Smooth muscle cell (in vitro differentiated cells): ENCODE results near the gene RNF148. TPM values are rescaled to one million over a fixed set of nuclear protein-coding genes. Genes with fewer than 3 reads are reported as not detected.

ENCODE experiments used
- DNase-seq: peaks from one replicate; lab custom pipeline; 2025; ENCODE audit not compliant: unreplicated experiment; lab: John Stamatoyannopoulos, UW
- H2AFZ ChIP-seq: fragments of 200-600 bp; sonication (generic); 2 replicates; pipeline ENCODE4 v1.6.0; 2016; ENCODE audit warnings: antibody characterized with exemption, low read depth, mild to moderate bottlenecking
- H3F3A ChIP-seq: fragments of 200-600 bp; sonication (generic); 2 replicates; pipeline ENCODE4 v1.6.0; 2017; ENCODE audit warnings: antibody characterized with exemption, low read depth
- H3K27ac ChIP-seq: fragments of 200-600 bp; sonication (generic); 2 replicates; pipeline ENCODE4 v1.5.1; 2016; ENCODE audit warnings: low read depth, mild to moderate bottlenecking
- H3K27me3 ChIP-seq: fragments of 200-600 bp; sonication (generic); 2 replicates; pipeline ENCODE4 v1.6.1; 2016; ENCODE audit warnings: low read depth, mild to moderate bottlenecking
- H3K36me3 ChIP-seq: fragments of 200-600 bp; sonication (generic); 2 replicates; pipeline ENCODE4 v1.5.1; 2016; ENCODE audit warnings: low read depth
- H3K4me1 ChIP-seq: fragments of 200-600 bp; sonication (generic); 2 replicates; pipeline ENCODE4 v1.5.1; 2016; ENCODE audit warnings: low read depth
- H3K4me2 ChIP-seq: fragments of 200-600 bp; sonication (generic); 2 replicates; pipeline ENCODE4 v1.6.0; 2016; ENCODE audit warnings: mild to moderate bottlenecking
- H3K4me3 ChIP-seq: fragments of 200-600 bp; sonication (generic); 2 replicates; pipeline ENCODE4 v1.5.1; 2016; ENCODE audit warnings: mild to moderate bottlenecking
- H3K79me2 ChIP-seq: fragments of 200-600 bp; sonication (generic); 2 replicates; pipeline ENCODE4 v1.6.0; 2016; ENCODE audit warnings: low read depth, mild to moderate bottlenecking
- H3K9ac ChIP-seq: fragments of 200-600 bp; sonication (generic); 2 replicates; pipeline ENCODE4 v1.6.0; 2016; ENCODE audit warnings: low read depth
- H3K9me3 ChIP-seq: fragments of 200-600 bp; sonication (generic); replicated peaks from 2 replicates; pipeline ENCODE4 v1.5.1; 2016; ENCODE audit warnings: low read depth
- H4K20me1 ChIP-seq: fragments of 200-600 bp; sonication (generic); 2 replicates; pipeline ENCODE4 v1.6.0; 2016; ENCODE audit warnings: low read depth
- CTCF ChIP-seq: fragments of 200-600 bp; sonication (generic); IDR thresholded peaks from 2 replicates; pipeline ENCODE4 v1.5.1; 2017; ENCODE audit warnings: borderline replicate concordance, mild to moderate bottlenecking, antibody characterized with exemption; ENCODE audit not compliant: insufficient read depth, poor library complexity, severe bottlenecking
- WGBS: methylation state at CpG from one replicate; pipeline ENCODE4 v1.1.7; 2016; ENCODE audit warnings: low lambda C conversion rate; 5-methylcytosine and 5-hydroxymethylcytosine counted together
- polyA plus RNA-seq: library from polyadenylated mRNA; unstranded; fragments of >200 nt; fragmentation: Nextera tagmentation; extraction: Ambion mirVana; gene quantifications from 2 replicates; pipeline ENCODE4 v1.2.1, GENCODE V29; 2016
- total RNA-seq: library from RNA; depleted of rRNA; stranded (reverse); fragments of >200 nt; gene quantifications from 2 replicates; pipeline ENCODE4 v1.2.3, GENCODE V29; 2014

RNF148 gene
- total and polyA plus RNA-seq, 2 experiments from 2014 or later = not detected

GRCh38 chr7:122689346-122690109, 13.2 kb downstream of the RNF148 start:
- Histone ChIP-seq H3F3A (no peaks in the 10 kb centered on the region), H2AFZ (no peak overlapping the region), H3K27ac (no peak overlapping the region), H4K20me1 (no peaks in the 10 kb centered on the region), H3K9me3 (no peaks in the 10 kb centered on the region), H3K79me2 (no peaks in the 10 kb centered on the region), H3K36me3 (no peaks in the 10 kb centered on the region), H3K4me3 (no peak overlapping the region), H3K27me3 (no peaks in the 10 kb centered on the region), H3K4me2 (no peak overlapping the region), H3K9ac (no peak overlapping the region), H3K4me1 (peaks cover 2% of the 10 kb centered on the region)
- 93% methylated on average over 13 of the region's 13 CpGs for WGBS
- TF ChIP-seq CTCF = no peak
- DNase-seq = no peak

- Histone ChIP-seq H2AFZ (no peak overlapping the region), H3K4me2 (no peak overlapping the region), H3K79me2 (no peaks in the 10 kb centered on the region), H3K9me3 (no peaks in the 10 kb centered on the region), H3K27ac (no peak overlapping the region), H3K4me1 (no peaks in the 10 kb centered on the region), H3K4me3 (no peak overlapping the region), H3K36me3 (no peaks in the 10 kb centered on the region), H3K27me3 (no peaks in the 10 kb centered on the region), H3F3A (no peaks in the 10 kb centered on the region), H3K9ac (no peak overlapping the region), H4K20me1 (no peaks in the 10 kb centered on the region)
- DNase-seq = no peak
- 72% methylated on average over 6 of the region's 6 CpGs for WGBS
- no peak for TF ChIP-seq CTCF
Observed at GRCh38 chr7:122688400-122688998, 14.2 kb downstream of the RNF148 start.

- H3K4me3 ChIP-seq = no peak overlapping the region
- WGBS = 70% methylated on average over 10 of the region's 10 CpGs
Observed at GRCh38 chr7:122686360-122686878, 16.3 kb downstream of the RNF148 start.

More at GRCh38 chr7:122686360-122686878, 16.3 kb downstream of the RNF148 start:
- no peak overlapping the region for H2AFZ ChIP-seq
- H3K9me3 ChIP-seq = no peaks in the 10 kb centered on the region
- H3K27me3 ChIP-seq = no peaks in the 10 kb centered on the region
- H3K27ac ChIP-seq = no peak overlapping the region
- no peaks in the 10 kb centered on the region for H4K20me1 ChIP-seq
- H3K4me1 ChIP-seq = no peaks in the 10 kb centered on the region
- H3F3A ChIP-seq = no peaks in the 10 kb centered on the region
- H3K4me2 ChIP-seq = no peak overlapping the region
- no peak for DNase-seq
- no peaks in the 10 kb centered on the region for H3K79me2 ChIP-seq
- TF ChIP-seq CTCF = no peak
- no peaks in the 10 kb centered on the region for H3K36me3 ChIP-seq
- H3K9ac ChIP-seq = no peak overlapping the region
